NCI-H69 (cell line): ENCODE measurements around the gene NSG1.
"Not testable (repeated sequence)": the region's sequence is repeated elsewhere in the genome, so short reads cannot be mapped to it uniquely, and the experiment has no call there.

Source experiments
- DNase-seq: peaks from one replicate; lab custom pipeline; 2025; lab: John Stamatoyannopoulos, UW

The NSG1 gene

DNA sequence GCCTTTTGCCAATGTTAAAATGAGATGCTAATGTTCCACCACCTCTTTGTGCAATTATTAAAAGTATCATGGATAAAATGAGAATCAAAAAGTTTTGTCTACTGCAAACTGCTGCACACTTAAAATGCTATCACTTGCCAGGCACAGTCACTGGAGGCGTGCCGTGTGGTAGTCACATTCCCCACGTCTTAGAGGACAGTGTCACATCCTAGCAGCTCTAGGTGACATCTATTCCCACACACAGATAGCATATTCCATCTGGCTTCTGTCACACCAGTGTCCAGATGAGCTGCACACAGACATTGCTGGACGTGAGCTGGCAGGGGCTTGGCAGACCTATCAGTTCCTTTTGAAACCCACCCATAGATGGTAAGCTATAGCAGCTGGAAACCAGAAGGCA lies 47.0 kb downstream of the NSG1 start:
- no peak for DNase-seq

GRCh38 chr4:4436244-4436823 lies 49.4 kb downstream of the NSG1 start:
- DNase-seq, result no peak

DNA sequence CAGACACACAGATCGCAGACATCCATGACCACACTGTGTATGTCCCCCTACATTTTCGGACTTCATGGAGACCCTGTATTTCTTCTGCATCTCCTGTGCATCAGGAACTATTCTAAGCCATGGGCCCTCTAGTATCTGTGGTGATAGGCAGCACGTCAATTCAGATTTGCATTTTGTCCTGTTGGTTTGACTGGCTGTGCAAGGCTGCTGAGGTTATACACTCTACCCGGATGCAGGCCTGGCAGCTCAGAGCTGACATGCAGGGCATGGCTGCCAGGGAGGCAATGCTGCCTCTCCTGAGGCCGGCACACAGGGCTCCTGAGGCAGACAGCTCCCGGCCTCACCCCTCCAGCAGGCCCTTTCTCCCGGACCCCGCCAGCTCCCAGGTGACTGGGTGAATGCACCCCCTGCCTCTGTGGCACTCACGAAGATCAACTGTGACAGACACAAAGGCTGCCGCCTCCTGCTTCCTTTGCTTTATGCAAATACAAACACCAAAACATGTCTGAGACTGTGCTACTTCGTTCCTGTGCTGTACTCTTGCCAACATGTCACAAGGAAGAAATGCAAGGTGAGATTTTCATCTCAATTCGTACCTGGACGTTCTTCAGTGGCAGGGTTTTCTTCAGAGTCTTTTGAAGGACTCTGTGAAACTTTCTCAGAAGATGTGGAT lies 51.0 kb downstream of the NSG1 start:
- DNase-seq, result no peak

- no peak for DNase-seq
Measured at GRCh38 chr4:4438891-4439290, 52.0 kb downstream of the NSG1 start.

- no peak for DNase-seq
Measured at GRCh38 chr4:4439782-4440181, 52.9 kb downstream of the NSG1 start.

DNA sequence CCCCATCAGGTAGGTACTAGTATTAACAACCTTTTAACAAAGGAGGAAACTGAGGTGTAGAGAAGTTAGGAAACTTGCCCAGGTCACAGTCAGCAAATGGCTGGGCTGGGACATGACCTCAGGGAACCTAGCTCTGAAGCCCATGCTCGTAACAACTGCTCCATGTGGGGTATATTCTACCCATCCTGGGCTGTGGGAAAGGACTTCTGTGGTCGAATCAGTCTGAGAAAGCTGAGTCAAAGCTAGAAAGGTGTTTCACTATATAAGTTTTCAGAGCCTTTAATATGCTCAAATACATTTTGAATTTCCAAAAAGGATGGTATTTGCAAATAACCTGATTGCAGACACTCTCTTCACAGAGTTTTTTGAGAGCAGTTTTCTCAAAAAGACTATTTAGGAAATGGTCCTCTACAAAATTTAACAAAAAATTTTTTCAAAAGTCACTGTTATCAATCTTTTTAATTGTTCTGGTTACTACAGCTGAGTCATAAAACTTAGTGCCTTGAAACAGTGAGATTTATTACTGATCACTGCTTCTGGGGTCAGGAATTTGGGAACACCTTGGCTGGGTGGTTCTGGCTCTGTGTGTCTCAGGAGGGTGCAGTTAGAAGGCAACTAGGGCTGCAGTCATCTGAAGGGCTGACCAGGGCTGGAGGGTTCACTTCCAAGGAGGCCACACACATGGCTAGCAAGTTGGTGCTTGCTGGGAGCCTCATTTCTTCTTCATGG lies 53.6 kb downstream of the NSG1 start:
- no peak for DNase-seq

DNA sequence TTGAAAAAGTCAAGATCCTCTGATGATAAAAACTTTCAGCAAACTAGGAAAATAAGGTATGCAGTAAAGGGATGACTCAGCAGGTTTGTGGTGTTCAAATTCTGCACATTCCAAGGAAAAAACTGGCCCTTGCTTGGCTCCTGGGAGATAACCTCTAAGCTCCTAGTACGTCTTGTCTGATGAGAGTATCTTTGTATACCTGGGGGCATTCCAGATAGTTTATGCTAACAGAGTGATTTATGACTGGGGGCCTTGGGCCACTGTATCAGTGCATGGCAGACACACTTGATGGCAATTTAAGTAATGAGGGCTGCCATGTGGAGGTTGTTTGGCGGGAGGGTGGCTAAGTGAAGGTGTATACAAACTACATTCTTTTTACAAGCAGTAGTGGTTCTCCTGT lies 56.9 kb downstream of the NSG1 start:
- DNase-seq, result no peak

- DNase-seq, result no peak
Measured at GRCh38 chr4:4446434-4446833, 59.5 kb downstream of the NSG1 start.

GRCh38 chr4:4455210-4455865 lies 68.4 kb downstream of the NSG1 start:
- DNase-seq, result no peak

DNA sequence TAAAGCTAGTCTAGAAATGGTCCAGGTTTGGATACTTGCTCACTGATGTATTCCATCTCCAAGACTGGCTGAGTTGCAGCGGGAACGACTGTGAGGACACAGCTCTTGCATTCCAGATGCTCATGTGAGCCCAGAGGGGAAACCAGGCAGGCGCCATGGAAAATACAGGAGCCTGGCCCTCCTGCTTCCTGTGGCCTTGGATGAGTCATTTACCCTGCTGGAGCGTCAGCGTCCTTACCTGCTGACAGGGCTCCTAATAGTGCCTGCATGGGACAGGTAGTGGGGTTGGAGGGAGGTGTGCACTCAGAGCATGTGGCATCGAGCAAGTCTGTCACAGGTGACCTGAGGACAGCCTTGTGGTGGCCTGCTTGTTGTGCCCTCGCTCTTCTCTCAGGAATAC lies 69.4 kb downstream of the NSG1 start:
- no peak for DNase-seq

- DNase-seq, result no peak
Measured at GRCh38 chr4:4456816-4457578, 70.1 kb downstream of the NSG1 start.

DNA sequence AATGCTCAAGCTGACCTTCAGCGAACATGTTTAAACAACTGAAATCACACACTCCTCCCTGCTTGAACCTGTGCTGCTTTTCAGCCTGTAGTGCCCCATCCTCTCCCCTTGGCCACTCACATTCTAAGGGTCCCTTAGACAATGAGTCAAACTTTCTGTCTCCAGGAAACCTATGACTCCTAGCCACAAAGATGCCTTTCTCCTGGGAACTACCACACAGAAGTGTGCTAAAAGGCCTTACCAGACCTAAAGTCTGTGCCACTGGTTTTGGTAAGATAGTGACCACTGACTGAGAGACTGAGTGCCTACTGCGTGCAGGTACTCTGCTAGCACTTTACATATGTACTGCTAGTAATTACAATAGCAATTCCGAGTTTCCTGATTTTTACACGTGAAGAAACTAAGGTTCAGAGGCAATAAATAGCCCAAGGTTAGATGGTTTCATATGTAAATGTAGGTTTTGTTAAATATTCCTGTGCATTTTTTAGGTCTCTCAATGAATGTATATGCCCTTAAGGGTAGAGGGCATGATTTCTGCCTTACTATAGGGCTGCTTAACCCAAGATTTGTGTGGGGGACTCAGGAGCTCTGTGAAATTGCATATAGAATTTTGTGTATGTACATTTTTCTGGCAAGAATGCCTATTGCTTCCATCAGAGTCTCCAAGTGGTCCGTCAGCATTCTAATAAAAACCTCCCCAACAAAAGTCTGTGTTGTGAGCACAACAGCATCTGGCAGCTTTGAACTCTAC lies 71.1 kb downstream of the NSG1 start:
- DNase-seq, result no peak

DNA sequence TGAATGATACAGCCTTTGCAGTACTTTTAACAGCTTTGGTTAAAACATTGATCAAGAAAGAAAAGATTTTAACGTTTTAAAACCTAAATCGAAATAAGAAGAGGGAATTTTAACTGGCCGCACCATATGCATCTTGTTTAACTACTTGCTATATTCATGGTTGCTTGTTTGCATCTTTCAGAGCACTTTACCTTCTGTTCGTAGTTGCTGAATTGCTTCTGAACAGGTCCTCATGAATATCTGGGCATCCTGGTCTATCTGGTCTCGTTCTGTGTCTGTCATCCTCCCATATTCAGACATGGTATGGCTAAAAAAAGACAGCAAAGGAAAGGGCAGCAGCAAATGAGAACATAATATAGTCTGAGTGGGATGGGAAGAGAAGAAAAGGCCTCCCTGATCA lies 72.3 kb downstream of the NSG1 start:
- no peak for DNase-seq

DNA sequence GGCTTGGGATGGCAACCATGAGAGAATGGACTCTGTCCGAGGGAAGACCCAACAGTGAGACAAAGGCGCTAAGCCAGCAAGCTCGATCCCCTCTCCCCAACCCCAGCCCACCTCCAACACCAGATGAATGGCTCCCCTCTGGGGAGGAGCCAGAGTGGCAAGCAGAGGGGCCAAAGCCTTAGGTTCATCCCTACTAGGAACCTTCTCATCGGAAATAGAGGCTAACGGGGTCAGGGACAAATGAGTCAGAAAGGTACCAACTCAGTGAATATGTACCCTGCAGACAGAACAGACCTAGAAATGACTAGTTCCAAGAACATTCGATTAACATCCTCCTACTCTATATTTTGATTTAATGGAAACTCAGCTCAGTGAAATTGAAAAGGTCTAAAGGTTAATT lies 73.9 kb downstream of the NSG1 start:
- no peak for DNase-seq

DNA sequence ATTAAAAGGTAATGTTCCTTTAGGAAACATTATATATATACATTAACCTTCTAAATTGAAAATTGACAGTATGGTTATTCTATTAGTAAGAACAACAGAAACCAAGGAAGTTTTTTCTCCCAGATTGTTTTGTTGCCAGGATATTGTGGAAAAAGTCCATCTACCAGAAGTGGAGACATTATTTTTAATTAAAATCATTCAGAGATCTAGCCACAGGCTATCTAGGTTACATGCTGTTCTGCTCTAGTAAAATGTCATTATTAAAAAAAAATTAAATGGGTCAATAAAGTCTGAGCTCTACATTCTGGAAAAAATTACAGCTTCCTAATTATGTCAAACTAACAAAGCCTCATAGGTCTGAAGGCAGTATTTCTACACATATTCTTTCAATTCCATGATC lies 74.3 kb downstream of the NSG1 start:
- DNase-seq, result no peak

GRCh38 chr4:4461850-4462249 lies 74.9 kb downstream of the NSG1 start:
- no peak for DNase-seq

DNA sequence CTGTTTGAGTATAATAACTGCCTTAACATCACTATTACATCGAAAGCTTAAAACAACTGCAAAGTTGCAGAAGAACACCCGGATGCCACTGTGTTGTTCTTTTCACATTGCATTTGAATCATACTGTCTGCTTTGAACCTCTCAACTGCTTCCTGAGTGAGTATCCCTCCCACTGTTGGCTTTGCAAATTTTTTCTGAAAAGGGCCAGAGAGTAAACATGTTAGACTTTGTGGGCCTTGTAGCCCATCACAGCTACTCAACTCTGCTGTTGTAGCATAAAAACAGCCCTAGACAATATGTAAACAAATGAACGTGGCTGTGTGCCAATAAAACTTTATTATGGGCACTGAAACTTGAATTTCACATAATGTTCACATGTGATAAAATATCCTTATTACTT lies 76.1 kb downstream of the NSG1 start:
- DNase-seq, result no peak

DNA sequence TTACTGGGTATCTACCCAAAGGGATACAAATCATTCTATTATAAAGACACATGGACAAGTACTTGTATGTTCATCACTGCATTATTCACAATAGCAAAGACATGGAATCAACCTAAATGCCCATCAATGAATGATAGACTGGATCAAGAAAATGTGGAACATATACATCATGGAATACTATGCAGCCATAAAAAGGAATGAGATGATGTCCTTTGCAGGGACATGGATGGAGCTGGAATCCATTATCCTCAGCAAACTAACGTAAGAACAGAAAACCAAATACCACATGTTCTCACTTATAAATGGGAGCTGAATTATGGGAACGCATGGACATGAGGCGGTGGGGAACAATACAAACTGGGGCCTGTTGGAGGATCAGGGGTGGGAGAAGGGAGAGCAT lies 78.3 kb downstream of the NSG1 start:
- not testable (repeated sequence) for DNase-seq
